PC-9 (cell line): ENCODE results near the gene GPR63. TPM values are rescaled to one million over a fixed set of nuclear protein-coding genes. Genes with fewer than 3 reads are reported as not detected.

Experiments used
- BruUV-seq: library from RNA; stranded (reverse); fragments of 400-500 nt; replicated peaks from 2 replicates; lab custom pipeline; 2021; lab: Mats Ljungman, UMichigan
- CTCF ChIA-PET: fragments of 300-600 bp; sonication (Branson Sonifier 250); formaldehyde crosslinking; loops from one replicate; lab custom pipeline; 2022; ENCODE audit warnings: antibody characterized with exemption; lab: Charles Lee
- POLR2A ChIA-PET: fragments of 300-600 bp; sonication (Branson Sonifier 250); formaldehyde crosslinking; loops from one replicate; lab custom pipeline; 2022; ENCODE audit warnings: antibody characterized with exemption; ENCODE audit not compliant: unreplicated experiment; lab: Charles Lee
- DNase-seq, 2 experiments: peaks; one replicate each; pipeline versions ENCODE4 v3.0.0 to v3.0.0-alpha.2; 2015 to 2022; ENCODE audit warnings: mixed read lengths in 1 of 2
- H2AFZ ChIP-seq: fragments of 200-600 bp; sonication (generic); 2 replicates; pipeline ENCODE4 v1.8.1; 2017; ENCODE audit warnings: antibody characterized with exemption
- H3F3A ChIP-seq: fragments of 200-600 bp; sonication (generic); 2 replicates; pipeline ENCODE4 v1.8.1; 2017; ENCODE audit warnings: antibody characterized with exemption, mild to moderate bottlenecking, low read depth; ENCODE audit not compliant: insufficient read depth
- H3K27ac ChIP-seq: fragments of 200-600 bp; sonication (generic); 2 replicates; pipeline ENCODE4 v1.6.1; 2016; ENCODE audit warnings: mixed run types
- H3K27me3 ChIP-seq: fragments of 200-600 bp; sonication (generic); 2 replicates; pipeline ENCODE4 v1.6.1; 2016; ENCODE audit warnings: low read depth, mixed run types; ENCODE audit not compliant: insufficient read depth
- H3K36me3 ChIP-seq: fragments of 200-600 bp; sonication (generic); 2 replicates; pipeline ENCODE4 v1.6.1; 2016; ENCODE audit warnings: low read depth, mixed run types
- H3K4me1 ChIP-seq: fragments of 200-600 bp; sonication (generic); replicated peaks from 2 replicates; pipeline ENCODE4 v1.6.1; 2016; ENCODE audit warnings: mixed run types; ENCODE audit not compliant: insufficient read depth
- H3K4me2 ChIP-seq: fragments of 200-600 bp; sonication (generic); 2 replicates; pipeline ENCODE4 v1.6.1; 2017; ENCODE audit warnings: mixed run types
- H3K4me3 ChIP-seq: fragments of 200-600 bp; sonication (generic); 2 replicates; pipeline ENCODE4 v1.6.1; 2016; ENCODE audit warnings: mixed run types
- H3K79me2 ChIP-seq: fragments of 200-600 bp; sonication (generic); 2 replicates; pipeline ENCODE4 v1.6.1; 2017; ENCODE audit warnings: low read depth, mixed run types
- H3K9me2 ChIP-seq: fragments of 200-600 bp; sonication (generic); 2 replicates; pipeline ENCODE4 v1.8.1; 2017; ENCODE audit warnings: mild to moderate bottlenecking; ENCODE audit not compliant: insufficient read depth
- H3K9me3 ChIP-seq: fragments of 200-600 bp; sonication (generic); 2 replicates; pipeline ENCODE4 v1.8.1; 2016; ENCODE audit warnings: low read depth; ENCODE audit not compliant: insufficient read depth
- H4K20me1 ChIP-seq: fragments of 200-600 bp; sonication (generic); 2 replicates; pipeline ENCODE4 v1.8.1; 2017; ENCODE audit not compliant: insufficient read depth
- EZH2 ChIP-seq: fragments of 200-600 bp; sonication (generic); IDR thresholded peaks from 2 replicates; pipeline ENCODE4 v1.8.0; 2017; ENCODE audit warnings: antibody characterized with exemption, low read depth
- intact Hi-C: fragments of 100-400 bp; cut with micrococcal nuclease; formaldehyde crosslinking; loops from one replicate; pipeline ENCODE4 v1.10.0; 2022; ENCODE audit not compliant: unreplicated experiment
- total RNA-seq: library from RNA; stranded (reverse); gene quantifications from 2 replicates; pipeline ENCODE4 v1.2.3, GENCODE V29; 2021
- TF ChIP-seq, protein P1 (sequence below): fragments of 200-600 bp; sonication (generic); conservative IDR thresholded peaks from 2 replicates; pipeline ENCODE4 v1.6.1; 2017; ENCODE audit warnings: mixed run types, antibody characterized with exemption, mild to moderate bottlenecking, moderate library complexity

The GPR63 gene
- total RNA-seq, 1 experiment from 2014 or later, result 1.9 TPM

DNA sequence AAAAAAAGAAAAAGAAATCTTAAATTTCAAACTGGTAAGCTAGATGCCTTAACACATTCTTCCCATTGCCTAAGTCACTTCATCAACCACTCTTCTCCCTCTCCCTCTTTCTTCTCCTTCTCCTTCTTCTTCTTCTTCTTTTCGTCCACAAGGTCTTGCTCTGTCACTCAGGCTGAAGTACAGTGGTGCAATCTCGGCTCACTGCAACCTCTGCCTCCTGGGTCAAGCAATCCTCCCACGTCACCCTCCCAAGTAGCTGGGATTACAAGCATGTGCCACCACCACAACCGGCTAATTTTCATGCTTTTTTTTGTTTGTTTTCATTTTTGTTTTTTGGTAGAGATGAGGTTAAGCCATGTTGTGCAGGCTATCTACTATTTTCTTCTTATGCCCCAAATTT lies 60.2 kb downstream of the GPR63 start:
- POLR2A ChIA-PET, result no interaction called here
- H3K79me2 ChIP-seq, result no peaks in the 10 kb centered on the region
- no peaks in the 10 kb centered on the region for H3K9me3 ChIP-seq
- no peaks in the 10 kb centered on the region for H3K4me1 ChIP-seq
- no peaks in the 10 kb centered on the region for H3K36me3 ChIP-seq
- BruUV-seq, result no TSS peak
- intact Hi-C loops, result no loop called here
- no peaks in the 10 kb centered on the region for H4K20me1 ChIP-seq
- no peak overlapping the region for H3K4me3 ChIP-seq
- no peak for DNase-seq
- H3F3A ChIP-seq, result no peaks in the 10 kb centered on the region
- CTCF ChIA-PET, result no interaction called here
- no peak overlapping the region for H2AFZ ChIP-seq
- H3K9me2 ChIP-seq, result no peaks in the 10 kb centered on the region
- no peaks in the 10 kb centered on the region for H3K27me3 ChIP-seq
- H3K27ac ChIP-seq, result no peak overlapping the region
- TF ChIP-seq EZH2, result no peak
- TF ChIP-seq, protein P1, sequence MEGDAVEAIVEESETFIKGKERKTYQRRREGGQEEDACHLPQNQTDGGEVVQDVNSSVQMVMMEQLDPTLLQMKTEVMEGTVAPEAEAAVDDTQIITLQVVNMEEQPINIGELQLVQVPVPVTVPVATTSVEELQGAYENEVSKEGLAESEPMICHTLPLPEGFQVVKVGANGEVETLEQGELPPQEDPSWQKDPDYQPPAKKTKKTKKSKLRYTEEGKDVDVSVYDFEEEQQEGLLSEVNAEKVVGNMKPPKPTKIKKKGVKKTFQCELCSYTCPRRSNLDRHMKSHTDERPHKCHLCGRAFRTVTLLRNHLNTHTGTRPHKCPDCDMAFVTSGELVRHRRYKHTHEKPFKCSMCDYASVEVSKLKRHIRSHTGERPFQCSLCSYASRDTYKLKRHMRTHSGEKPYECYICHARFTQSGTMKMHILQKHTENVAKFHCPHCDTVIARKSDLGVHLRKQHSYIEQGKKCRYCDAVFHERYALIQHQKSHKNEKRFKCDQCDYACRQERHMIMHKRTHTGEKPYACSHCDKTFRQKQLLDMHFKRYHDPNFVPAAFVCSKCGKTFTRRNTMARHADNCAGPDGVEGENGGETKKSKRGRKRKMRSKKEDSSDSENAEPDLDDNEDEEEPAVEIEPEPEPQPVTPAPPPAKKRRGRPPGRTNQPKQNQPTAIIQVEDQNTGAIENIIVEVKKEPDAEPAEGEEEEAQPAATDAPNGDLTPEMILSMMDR, result no peak
- H3K4me2 ChIP-seq, result no peak overlapping the region

DNA sequence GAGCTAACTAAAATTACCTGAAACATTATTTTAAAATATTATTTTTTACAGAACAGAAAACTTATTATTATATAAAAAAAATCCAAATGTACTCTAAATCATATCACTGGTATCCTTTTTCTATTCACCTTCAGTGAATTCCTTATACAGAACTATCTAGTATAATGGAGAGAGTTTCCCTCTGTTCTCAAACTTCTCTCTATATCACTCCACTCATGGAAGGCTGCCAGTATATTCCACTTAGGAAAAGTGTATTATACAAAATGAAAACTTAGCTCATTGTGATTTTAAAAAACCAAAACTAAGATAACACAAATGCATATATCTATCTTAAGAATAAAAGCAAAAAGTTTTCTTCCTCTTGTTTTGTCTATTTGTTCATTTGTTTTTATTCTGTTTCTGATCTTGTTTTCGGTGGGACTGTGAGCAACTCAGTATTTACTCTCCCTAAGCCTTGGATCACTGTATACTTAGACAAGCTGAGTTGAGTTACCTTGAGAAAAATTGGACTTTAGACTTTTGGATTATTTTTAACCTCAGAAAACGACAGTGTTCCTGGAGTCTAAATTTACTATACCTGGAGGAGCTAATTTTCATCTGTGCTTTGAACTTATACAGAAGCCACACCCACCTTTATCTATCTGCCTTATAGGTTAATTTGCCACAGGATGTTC lies 61.4 kb downstream of the GPR63 start:
- H3K36me3 ChIP-seq, result no peaks in the 10 kb centered on the region
- no peak overlapping the region for H2AFZ ChIP-seq
- POLR2A ChIA-PET, result no interaction called here
- H3K4me1 ChIP-seq, result no peaks in the 10 kb centered on the region
- no peaks in the 10 kb centered on the region for H3K27me3 ChIP-seq
- no peak overlapping the region for H3K4me2 ChIP-seq
- H3K27ac ChIP-seq, result no peak overlapping the region
- BruUV-seq, result no TSS peak
- H4K20me1 ChIP-seq, result no peaks in the 10 kb centered on the region
- CTCF ChIA-PET, result no interaction called here
- no peaks in the 10 kb centered on the region for H3K9me3 ChIP-seq
- no peaks in the 10 kb centered on the region for H3K9me2 ChIP-seq
- intact Hi-C loops, result no loop called here
- TF ChIP-seq, protein P1, result no peak
- no peak for TF ChIP-seq EZH2
- no peaks in the 10 kb centered on the region for H3F3A ChIP-seq
- no peaks in the 10 kb centered on the region for H3K79me2 ChIP-seq
- no peak overlapping the region for H3K4me3 ChIP-seq
- no peak for DNase-seq

DNA sequence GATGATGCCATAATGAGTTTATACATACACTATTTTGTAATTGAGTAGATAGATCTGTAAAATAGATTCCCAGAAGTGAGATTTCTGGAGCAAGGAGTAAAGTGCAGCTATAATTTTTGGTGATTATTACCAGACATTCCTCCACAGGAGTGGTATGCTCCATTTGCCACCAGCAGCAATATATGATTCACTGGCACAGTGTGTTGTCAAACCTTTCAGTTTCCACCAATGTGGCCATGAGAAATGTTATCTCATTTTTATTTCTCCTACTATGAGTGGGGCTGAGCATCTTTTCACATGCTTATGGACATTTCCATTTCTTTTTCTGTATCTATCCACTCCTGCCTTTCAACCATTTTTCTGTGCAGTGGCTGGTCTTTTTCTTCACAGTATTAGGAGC lies 70.5 kb downstream of the GPR63 start:
- Histone ChIP-seq H2AFZ (no peak overlapping the region), H3K9me3 (no peaks in the 10 kb centered on the region), H3K9me2 (peaks cover 3% of the 10 kb centered on the region; the same call in 1 of the 2 replicates), H3K27me3 (no peaks in the 10 kb centered on the region), H3K4me3 (no peak overlapping the region), H3K4me2 (no peak overlapping the region), H4K20me1 (no peaks in the 10 kb centered on the region; the same call in 1 of the 2 replicates), H3K4me1 (no peaks in the 10 kb centered on the region), H3K79me2 (no peaks in the 10 kb centered on the region), H3F3A (no peaks in the 10 kb centered on the region), H3K36me3 (no peaks in the 10 kb centered on the region), H3K27ac (no peak overlapping the region)
- ChIA-PET POLR2A (no interaction called here), CTCF (no interaction called here)
- intact Hi-C loops, result no loop called here
- DNase-seq, result no peak
- BruUV-seq, result no TSS peak
- no peak for TF ChIP-seq EZH2
- TF ChIP-seq, protein P1, result no peak
